HG03097 (cell line): ENCODE measurements around the gene CSF3R.

Experiments used
- ATAC-seq: cut with Tn5 transposase; IDR thresholded peaks from one replicate; pipeline ENCODE4 v1.9.1; 2021; ENCODE audit not compliant: unreplicated experiment, low FRiP score

Gene CSF3R

GRCh38 chr1:36463803-36464604 lies 18.7 kb downstream of the CSF3R start, which contains the start of gene MRPS15:
Gene MRPS15, minus strand, starts transcription at chr1:36464384. Its CDS starts 109 bp downstream, at chr1:36464275.
- peak; percentile 86 for ATAC-seq

DNA sequence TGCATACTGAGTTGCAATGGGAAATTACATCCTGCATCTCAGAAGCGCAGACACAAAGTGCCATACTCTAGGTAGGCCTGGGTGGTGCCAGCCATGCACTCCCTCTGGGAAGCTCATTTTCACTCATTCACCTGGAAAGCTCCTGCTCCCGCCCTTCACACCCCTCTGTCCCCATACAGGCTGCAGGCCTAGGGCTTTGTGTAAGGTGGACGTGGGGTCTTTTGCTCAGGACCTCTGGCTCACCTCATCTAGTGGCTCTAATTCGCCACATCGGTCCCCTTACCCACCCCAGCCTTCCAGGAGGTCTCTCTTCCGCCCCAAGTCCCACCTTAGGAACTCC lies 19.3 kb downstream of the CSF3R start:
- ATAC-seq, result no peak

GRCh38 chr1:36458910-36459309 lies 23.8 kb downstream of the CSF3R start:
- no peak for ATAC-seq

GRCh38 chr1:36457691-36458090 lies 25.0 kb downstream of the CSF3R start:
- ATAC-seq, result no peak

GRCh38 chr1:36456391-36456928 lies 26.3 kb downstream of the CSF3R start:
- no peak for ATAC-seq

GRCh38 chr1:36455386-36455785 lies 27.3 kb downstream of the CSF3R start:
- no peak for ATAC-seq

- ATAC-seq, result no peak
These were observed 28.9 kb downstream of the CSF3R start for GRCh38 chr1:36453600-36454388.

- no peak for ATAC-seq
These were observed 29.7 kb downstream of the CSF3R start for GRCh38 chr1:36453051-36453450.

DNA sequence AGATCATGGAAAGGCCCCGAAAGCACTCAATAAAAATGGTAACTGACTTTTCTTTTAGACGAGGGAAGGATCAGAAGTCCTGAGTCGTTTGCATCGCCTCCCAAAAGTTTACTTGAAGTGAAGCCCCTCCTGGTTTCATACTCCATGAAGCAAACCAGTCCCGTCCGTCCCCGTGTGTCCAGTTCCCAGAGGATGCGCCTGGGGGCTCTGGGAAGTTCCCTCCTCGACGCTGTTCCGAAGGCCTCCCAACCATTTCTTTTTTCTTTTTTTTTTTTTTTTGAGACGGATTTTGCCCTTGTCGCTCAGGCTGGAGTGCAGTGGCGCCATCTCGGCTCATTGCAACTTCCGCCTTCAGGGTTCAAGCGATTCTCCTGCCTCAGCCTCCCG lies 31.8 kb downstream of the CSF3R start:
- no peak for ATAC-seq

GRCh38 chr1:36450270-36450918 lies 32.3 kb downstream of the CSF3R start, which contains the start of gene OSCP1:
Gene OSCP1, minus strand, starts transcription at chr1:36450451. Its CDS starts 82 bp downstream, at chr1:36450369.
- ATAC-seq, result peak; percentile 95

- no peak for ATAC-seq
These were observed 34.1 kb downstream of the CSF3R start for GRCh38 chr1:36448530-36449056.

- ATAC-seq, result no peak
These were observed 35.3 kb downstream of the CSF3R start for GRCh38 chr1:36447450-36447849.

GRCh38 chr1:36446746-36447145 lies 36.0 kb downstream of the CSF3R start:
- ATAC-seq, result no peak

DNA sequence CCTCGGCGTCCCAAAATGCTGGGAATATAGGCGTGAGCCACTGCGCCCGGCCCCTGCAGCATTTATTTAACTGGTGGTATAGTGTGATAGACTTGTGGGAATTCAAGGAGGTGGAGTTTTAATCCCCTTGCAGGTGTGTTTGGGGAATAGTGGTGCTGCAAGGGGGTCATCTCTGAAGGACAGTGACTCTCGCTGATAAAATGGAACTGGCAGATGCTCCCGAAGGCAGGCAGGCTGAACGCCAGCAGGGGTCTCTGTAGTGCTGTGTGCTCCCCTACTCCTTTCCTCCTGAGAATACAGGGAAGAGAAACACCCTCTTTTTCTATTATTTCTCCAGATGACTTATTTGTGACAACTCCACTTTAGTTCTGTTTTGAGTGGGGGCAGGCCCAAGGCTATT lies 36.4 kb downstream of the CSF3R start:
- no peak for ATAC-seq

- no peak for ATAC-seq
These were observed 39.4 kb downstream of the CSF3R start for GRCh38 chr1:36443297-36443696.

DNA sequence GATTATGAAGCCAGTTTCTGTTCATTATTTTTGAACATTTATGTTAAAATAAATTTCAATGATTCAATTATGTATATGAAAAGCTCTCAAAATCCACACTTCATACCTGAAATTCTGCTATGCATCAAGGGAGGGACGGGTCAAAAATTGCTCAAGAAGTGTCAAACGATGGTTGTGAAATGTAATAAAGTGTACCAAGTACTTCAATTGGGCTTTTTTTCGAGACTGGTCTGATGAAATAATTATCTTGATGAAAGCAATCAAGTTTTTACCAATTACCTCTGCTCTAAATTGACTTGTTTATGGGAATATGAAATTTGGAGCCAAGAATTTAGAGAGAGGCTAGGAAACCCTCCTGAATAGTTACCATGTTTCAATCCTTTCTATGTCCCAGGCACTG lies 40.4 kb downstream of the CSF3R start:
- ATAC-seq, result no peak

DNA sequence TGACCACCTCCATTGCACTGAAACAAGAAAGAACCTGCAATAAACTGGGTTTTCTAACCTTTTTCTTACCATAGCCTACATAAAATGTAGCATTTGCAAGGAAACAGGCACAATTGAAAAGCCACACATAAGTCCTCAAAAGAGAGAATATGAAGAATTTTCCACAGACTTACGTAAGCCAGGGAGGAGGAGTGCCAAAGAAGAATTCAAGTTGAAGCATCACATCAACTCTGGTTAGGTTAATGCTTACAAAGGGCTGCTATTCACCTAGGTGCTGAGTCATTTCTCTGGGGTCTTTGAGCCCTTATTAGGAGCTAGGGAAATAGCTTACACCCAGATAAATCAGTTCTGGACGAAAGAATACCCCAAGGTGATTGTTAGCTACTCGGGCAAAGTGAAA lies 42.1 kb downstream of the CSF3R start:
- no peak for ATAC-seq

DNA sequence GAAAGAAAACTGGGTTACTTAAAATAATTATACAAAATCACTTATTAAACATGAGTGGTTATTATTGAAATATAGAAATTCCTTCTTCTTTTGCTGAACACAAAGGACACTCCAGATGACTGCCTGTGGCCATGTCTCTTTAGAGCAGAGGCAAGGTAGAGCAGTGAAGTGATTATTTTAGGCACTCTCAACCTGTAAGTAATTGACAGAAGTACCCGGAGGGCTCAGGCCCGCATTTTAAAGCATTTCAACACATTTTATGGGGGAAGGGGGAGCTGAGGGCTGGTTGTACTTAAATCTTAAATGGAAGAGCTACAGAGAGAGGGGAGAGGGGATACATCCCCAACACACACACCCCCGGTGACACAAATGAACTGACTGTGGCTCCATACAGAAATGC lies 42.7 kb downstream of the CSF3R start:
- ATAC-seq, result no peak

GRCh38 chr1:36438715-36439114 lies 44.0 kb downstream of the CSF3R start:
- ATAC-seq, result no peak

DNA sequence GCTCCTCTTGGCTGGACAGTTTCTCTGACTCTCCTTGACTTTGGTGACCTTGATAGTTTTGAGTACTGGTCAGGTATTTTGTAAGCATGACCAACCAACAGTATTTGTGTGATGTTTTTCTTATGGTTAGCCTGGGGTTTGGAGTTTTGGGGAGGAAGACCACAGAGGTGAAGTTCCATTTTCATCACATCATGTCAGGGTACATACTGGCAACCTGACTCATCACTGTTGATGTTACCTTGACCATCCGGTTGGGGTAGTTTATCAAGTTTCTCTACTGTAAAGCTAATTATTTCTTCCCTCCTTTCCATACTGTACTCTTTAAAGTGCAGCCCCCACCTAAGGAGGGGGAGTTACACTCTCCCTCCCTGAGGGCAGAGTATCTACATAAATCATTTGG lies 45.9 kb downstream of the CSF3R start:
- ATAC-seq, result no peak

GRCh38 chr1:36433102-36433501 lies 49.6 kb downstream of the CSF3R start:
- no peak for ATAC-seq
